Activated CD8-positive, alpha-beta memory T cell treated with anti-CD3 and anti-CD28 coated beads, Interleukin-2, amount 50 U/mL, for 4 hours (primary cell): Measurements from ENCODE around the gene ADPRH.

Source experiments
- DNase-seq: peaks from one replicate; pipeline ENCODE4 v3.0.0-alpha.2; 2020

ADPRH gene

DNA sequence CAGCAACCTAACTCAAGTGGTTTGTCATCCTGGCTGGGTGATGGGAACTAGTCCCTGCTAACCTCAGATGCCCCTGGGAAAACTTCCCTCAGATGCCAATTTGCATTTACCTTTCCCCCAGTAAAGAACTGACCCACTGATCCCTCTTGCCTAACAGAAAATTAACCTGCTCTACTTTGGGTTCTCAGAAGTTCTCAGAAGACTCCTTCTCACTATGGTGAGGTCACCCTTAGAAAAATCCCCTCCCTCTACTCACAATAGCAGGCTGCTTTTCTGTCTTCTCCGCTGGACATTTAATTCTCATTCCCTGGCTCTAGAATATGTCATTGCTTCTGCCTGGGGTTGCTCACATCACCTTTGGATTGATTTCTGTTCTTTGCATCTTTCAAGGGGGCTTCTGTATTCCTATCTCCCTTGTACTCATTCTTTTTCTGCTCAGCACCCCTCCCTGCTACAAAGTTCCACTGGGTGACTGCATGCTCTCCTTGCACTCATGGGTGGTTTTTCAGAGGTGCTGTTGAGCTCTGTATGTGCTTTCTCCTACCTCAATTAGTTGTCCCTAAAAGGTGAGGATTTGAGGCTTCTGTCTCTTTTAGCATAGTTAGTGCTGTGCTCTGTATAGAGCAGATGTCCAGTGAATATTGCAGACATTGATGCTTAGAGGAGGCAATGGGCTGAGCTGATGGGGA lies 19.3 kb downstream of the ADPRH start:
- no peak for DNase-seq

DNA sequence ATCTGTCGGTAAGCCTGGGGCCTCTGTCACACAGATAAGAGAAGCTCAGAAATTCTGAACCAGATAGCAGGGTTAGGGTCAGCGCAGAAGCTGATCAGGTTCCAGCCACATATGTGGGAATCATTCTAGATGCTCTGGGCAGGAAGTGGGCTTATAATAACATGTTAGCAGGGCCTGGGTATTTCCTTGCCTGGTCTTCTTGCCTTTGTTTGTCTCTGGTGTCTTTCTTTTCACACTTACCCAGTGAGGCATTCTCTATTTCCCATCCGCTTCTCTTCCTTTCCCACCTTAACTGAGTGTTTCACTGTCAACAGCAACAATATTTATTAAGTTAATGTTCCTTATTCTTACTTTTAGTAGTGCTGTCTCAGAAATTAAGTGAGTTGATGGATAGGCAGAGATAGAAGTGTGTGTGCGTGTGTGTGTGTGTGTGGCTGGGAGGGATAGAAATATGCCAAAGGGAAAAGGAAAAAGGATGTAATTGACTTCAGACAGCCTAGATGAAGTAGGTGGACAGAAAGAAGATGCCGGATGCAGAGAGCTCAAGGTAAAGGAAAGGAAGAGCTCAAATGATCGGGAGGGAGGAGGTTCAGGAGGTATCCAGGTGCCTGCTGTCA lies 20.4 kb downstream of the ADPRH start:
- DNase-seq = no peak

DNA sequence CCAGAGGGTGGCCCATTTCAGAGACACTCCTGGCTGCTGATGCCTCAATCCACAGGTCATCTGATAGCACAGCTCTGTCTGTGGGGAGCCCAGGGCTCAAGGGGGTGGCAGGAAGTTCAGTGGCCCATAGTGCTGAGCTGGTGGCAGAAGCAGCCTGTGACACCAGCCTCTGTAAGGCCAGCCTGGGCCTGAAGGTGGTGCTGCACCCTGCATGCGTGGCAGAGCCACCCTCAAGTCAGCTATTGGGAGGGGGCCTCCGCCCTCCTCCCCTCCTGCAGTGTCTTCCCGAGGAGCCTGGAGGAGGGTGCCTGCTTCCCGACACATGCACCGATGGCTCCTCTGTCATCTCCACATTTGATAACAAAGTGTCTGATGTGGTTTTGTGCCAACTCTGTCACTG lies 21.4 kb downstream of the ADPRH start:
- DNase-seq = no peak

DNA sequence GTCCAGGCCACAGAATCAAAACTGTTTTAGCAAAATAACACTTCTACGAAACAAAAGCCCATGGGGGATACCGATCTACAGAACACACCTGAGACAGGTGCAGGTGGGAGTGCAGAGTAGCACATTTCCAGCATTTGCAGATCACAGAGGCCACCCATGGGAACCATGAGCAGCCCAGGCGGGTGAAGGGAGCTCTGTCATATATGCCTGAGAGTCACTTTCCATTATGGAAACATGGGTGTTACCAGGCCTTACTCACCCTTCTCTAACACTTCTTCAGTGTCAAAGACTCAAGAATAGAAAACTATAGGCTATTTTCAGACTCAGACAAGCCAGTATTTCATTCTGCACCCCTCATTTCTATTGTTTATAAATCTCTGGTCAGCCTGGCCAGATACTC lies 21.9 kb downstream of the ADPRH start:
- DNase-seq = no peak

DNA sequence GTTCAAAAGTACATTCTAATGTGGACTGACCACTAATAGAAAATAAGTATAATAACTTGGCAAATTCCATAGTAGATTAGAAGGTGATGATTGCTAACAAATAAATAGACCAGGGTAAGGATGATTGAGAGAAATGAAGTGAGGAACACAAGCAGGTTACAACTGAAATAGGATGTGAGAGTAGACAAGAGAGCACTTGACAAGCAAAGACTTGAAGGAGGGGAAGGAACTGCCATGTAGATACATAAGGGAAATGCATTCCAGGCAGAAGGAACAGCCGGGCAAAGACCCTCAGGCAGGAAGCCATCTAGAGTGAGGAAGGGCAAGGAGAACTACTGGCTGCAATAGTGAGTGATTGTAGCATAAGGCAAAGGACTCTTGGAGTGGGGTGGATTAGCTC lies 23.4 kb downstream of the ADPRH start:
- no peak for DNase-seq

DNA sequence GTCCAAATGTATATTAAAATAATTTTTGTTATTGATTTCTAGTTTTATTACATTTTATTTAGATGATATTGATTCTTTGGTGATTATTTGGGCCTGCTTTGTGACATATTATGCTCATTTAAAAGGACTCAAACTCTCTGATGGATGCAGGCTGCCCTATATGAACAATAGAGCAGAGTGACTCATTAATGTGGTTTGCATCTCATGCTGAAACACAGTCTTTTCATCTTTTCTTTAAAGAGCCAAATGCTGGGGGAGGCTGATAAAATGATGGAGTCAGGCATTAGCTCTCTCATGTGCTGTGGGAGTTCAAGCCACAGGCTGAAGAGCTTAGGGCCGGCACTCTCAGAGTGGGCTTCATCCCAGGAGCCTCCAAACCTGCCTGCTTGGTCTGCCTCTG lies 25.6 kb downstream of the ADPRH start:
- DNase-seq = no peak

DNA sequence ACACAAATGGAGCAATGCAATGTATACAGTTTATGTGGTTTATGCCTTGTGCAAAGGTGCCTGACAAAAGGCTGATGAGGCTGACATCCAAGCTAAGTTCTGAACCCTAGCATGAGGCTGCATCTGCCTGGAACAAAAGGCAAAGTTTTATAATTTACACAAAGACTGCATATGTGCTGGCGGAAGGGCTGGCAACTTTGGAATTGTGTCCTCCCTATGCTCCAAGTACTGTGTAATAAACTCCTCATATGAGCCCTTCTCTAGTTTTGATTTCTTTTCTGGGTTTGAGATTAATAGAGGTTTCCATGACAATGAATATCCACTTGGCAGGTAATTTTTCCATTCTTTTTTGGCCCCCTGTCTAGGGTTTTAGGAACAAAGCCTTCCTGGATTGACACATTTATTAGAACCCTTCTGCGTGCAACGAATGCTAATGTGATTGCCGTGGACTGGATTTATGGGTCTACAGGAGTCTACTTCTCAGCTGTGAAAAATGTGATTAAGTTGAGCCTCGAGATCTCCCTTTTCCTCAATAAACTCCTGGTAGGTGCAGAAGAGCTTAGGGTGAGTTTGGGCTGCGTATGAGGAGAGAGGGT lies 29.2 kb downstream of the ADPRH start:
- no peak for DNase-seq

DNA sequence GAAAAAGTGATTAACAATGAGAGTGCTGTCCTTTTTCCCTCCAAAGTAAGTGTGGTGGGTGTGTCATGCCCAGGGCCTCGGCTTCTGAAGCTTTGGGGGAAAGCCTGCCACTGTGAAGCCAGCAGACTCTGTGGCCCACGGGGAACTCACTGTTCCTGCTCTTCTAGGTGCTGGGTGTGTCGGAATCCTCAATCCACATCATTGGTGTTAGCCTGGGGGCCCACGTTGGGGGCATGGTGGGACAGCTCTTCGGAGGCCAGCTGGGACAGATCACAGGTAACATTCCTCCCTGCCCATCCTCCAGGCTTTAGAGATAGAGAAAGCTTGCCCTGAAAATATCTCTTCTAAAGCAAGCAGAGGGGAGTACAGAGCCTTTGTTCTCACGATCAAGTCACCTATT lies 30.0 kb downstream of the ADPRH start:
- no peak for DNase-seq

DNA sequence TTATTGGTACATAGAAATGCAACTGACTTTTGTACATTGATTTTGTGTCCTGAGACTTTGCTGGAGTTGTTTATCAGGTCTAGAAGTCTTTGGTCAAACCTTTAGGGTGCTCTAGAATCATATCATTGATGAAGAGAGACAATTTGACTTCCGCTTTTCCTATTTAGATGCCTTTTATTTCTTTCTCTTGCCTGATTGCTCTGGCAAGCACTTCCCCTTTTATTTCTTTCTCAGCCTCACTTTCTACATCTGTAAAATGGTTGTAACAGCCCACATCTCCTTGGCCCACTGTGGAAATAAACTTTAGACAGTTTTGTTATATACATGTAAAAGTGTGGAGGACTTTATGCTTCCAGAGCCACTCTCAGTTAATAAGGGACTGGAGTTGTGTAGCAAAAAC lies 32.4 kb downstream of the ADPRH start:
- no peak for DNase-seq

DNA sequence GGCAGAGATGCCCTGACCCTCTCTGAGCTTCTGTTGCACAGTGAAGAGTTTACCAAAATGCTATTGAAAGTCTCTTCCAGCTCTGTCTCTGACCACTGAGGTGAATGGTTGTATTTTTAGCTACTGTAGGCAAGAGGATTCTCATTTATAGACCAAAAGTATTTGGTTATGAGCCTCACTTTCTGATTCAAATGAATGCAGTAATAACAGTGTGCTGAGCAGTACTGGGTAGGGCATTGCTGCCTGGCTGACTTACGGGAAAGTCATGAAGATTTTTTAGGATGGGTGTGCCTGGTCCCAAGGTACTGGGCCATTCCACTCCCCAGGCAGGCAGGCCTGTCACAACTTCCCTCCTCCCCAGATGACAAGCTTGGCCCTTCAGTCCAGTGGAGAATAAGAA lies 33.9 kb downstream of the ADPRH start:
- no peak for DNase-seq

DNA sequence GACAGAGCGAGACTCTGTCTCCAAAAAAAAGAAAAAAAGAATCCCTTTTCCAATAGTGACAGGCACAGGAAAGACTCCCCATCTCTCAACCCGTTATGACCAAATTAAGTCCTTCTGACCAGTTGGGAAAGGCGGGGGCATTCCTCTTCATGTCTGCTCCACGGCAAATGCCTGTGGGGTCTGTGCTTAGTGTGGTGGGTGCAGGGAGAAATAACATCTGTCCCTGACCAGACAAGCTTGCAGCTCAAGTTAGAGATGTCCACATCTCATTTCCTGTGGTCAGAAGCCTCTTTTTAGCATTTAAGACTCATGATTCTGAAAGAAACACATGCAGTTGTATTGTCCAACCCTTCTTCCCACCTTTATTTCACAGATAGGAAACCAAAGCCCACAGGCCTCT lies 34.6 kb downstream of the ADPRH start:
- no peak for DNase-seq

DNA sequence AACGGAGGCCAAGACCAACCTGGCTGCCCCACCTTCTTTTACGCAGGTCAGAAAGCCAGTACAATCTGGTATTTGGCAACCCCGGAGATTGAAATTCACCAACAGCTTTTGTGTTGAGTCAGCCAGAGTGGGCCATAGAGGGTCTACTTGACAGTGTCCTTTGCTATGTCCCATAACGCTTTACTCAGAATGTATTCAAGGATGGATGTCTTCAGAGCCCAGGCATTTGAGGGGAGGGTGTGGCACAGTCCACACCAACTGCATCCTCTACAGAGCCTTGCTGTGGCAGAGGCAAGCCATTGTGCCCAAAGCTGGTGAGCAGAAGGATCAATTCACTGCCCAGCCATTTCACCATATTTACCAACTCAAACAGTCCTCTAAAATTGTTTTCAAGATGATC lies 36.8 kb downstream of the ADPRH start:
- no peak for DNase-seq

DNA sequence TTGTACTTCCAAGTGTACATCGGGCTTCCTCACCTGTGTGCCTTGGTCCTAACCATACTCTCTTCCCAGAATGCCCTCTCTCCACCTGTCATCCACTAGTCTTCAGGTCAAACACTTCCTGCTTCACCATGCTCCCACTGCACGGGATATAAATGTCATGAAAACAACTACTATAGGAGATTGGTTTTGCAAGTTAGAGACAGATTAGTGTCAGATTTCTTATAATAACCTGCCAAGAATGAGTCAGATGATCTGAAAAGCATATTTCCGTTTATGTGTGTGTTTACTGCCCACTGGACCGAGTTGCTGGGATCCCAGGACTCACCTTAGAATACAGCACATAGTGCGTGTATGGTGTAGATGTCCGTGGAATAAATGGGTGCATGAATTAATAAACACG lies 39.8 kb downstream of the ADPRH start:
- no peak for DNase-seq

DNA sequence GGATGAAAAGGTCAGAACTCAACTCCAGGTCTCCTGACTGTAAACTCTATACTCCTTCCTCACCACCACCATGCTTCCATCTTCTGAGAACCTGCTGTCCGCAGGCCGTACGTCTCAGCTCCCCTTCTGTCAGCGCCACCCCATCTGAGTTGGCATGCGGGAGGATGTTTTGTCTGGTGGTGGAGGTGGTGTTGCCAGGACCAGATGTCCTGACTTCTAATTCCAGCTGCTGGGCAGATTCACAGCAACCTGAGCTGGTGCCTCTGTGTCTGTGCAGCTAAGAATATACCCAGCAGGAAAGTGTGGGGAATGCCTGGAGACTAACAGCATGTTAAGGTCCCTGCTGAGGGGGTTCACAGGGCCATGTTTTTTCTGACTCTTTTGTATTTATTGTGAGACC lies 41.6 kb downstream of the ADPRH start:
- no peak for DNase-seq

DNA sequence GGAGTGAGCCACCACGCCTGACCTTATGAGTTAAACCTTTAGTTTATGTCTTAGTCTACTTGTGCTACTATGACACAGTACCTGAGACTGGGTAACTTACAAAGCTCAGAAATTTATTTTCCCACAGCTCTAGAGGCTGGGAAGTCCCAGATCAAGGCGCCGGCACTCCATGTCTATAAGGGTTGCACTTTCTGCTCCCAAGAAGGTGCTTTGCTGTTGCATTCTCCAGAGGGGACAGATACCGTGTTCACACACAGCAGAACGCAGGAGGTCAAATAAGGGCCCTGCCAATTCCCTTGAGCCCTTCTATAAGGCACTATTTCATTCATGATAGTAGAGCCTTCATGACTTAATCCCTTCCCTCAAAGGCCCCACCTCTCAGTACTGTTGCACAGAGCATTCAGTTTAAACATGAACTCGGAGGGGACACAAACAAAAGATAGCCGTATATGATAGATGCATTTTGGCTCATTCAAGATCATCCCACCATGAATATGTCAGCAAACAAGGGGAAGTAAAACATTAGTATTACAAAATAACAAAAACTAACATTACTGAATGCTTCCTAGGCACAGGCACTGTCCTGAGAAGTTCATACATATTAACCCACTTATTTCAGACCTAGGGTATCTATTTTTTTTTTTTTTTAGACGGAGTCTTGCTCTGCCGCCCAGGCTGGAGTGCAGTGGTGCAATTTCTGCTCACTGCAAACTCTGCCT lies 44.9 kb downstream of the ADPRH start:
- DNase-seq = no peak

DNA sequence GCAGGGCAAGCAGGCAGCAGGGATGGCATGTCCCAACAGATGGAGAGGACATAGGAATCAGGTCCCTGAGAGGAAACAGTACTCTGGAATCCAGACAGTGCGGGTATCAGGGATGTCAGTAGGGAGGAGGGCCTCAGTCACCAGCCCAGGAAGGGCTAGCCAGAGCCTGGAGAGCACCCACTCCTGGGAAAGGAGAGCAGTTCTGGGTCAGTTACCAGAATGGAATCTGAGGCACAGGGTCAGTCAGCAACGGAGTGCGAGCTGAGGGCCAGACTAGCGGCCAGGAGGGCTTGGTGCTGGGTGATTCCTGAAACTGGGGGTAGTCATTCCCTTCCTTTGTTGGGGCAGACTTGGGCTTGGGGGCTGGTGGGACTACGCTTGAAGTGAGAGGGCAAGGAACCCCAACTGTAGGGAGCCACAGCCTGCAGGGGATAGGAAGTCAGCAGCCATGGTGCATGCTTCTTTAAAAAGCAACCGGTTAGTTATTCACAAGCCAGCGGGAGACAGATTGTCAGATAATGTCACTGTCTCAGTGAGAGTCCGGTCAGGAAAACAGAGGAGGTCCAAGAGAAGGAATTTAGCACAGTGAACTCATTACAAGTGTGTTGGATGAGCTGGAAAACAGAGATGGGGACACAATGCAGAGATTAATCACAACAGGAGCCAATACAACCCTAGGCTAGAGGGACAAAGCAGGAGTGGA lies 46.3 kb downstream of the ADPRH start:
- no peak for DNase-seq

DNA sequence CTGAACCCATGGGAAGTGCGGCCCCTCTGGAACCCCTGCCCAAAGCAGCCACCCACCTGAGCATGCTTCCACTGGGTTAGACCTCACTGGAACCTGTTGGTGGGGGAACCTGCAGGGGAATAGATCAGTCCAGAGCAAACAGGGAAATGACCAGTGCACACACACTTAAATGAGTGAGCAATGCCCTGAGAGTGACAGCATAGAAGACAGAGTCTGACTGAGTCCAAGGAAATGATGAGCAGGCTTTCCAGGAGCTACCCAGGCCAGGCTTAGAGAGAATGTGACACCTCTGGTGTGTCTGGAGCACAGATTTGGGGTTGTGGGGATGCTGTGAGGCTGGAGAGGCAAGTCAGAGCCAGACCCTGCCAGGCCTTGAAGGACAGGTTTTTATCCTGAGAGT lies 46.9 kb downstream of the ADPRH start:
- DNase-seq = no peak

DNA sequence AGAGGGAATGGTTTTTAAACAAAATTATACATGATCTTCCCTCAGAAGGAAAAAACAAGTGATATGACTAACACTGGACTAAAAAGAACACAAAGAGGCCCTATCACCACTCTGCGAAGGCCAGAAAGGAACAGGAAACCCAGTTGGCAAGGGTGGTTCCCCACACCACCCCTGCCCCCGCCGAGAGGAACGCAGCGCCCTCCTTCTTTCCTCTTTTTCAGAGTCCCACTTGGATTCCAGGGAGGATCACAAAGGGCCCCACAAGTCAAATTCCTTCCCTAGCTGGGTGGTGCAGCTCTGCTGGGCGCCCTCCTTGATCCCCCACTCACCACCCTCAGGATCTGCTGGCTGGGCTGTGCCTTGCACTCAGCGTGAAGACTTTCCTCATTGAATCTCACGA lies 48.2 kb downstream of the ADPRH start:
- no peak for DNase-seq

DNA sequence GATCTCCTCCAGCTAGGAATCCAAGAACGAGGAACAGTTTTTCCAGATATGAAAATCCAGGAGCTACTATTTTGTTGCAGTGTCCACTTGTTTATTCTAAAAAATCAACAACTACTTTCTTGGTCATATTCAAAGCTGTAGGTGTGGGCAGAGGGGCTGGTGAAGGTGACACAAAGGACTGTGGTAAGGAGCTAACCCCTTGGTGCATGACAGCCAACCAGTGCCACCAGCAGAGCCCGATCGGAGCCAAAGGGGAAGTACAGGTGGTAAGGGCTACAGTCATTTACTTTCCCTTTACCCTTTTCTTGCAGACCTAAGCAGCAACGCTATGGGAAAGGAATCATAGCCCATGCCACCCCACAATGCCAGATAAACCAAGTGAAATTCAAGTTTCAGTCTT lies 49.1 kb downstream of the ADPRH start:
- DNase-seq = no peak

DNA sequence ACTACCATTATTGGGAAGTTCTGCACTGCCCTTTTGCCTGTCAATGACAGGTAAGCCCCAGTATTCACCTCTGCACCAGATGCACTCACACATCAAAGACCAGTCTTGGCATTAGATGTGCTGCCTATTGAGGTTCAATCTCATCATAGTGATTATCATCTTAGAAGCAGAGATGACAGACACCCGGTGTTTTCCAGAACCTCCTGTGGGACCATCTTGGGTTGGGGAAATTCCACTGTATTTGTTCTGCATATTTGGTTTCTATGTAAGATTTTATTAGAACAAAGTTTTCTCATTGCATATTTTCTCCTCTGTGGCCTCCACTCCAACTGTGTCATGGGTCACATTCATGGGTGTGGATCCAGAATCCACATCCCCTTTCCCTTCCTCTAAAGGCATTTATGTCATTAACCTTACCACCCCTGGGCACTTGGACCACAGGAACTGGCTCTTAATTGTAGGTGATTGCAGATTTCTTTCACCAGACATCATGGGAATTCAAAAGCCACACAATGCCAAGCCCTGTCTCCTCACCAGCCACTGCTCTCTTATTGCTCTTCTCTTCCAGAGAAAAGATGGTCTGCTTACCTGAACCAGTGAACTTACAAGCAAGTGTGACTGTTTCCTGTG lies 49.6 kb downstream of the ADPRH start:
- DNase-seq = no peak

DNA sequence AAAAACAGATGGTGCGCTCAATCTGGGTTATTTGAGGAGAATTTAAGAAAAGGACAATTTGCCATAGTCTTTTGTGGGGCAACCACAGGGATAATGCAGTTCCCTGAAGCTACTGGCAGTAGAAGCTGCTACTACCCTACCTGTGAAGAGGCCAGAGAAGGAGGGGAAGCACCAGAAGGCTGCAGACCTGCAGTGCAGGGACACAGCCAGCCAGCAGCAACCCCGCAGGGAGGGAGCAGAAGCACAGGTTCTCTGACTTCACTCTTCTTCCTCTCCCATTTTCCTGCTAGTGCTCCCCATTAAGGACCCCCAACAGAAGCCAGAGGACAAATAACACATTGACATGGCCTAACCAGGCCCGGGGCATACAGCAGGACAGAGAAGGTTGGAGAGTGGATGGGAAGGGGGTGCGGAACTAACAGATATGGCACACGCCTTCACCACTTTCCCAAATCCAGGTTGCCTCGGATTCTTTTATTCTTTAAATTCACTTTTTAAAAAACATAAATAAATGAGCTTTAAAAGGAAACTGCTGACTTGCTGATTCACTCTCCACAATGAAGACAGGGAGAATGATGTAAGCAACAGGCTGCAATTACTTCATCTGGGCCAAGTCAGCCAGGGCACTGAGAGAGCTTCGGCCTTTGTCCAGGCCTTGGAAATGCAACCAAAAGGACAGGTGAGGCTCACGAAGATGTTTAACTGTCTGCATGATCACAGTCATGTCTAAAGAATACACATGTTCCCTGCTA lies 51.0 kb downstream of the ADPRH start:
- DNase-seq = no peak

DNA sequence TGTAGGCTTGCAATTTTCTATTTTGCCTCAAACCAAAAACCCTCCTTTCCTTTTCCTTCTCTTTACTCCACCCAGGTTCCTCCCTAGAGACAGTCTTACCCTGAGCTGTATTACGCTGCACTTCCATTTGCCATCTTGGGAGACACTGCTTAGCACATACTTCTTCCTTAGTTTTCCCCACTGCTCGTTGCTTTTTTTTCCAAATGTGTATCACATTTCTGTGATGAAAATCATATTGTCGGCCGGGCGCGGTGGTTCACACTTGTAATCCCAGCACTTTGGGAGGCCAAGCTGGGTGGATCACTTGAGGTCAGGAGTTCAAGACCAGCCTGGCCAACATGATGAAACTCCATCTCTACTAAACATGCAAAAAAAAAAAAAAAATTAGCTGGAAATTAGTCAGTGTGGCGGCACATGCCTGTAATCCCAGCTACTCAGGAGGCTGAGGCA lies 51.6 kb downstream of the ADPRH start:
- DNase-seq = no peak
